H1 (cell line): ENCODE results near the gene DSTN. TPM values are rescaled to one million over a fixed set of nuclear protein-coding genes. Genes with fewer than 3 reads are reported as not detected.

Experiments used
- CTCF ChIA-PET: fragments of 300-600 bp; sonication (Branson Sonifier 250); formaldehyde crosslinking; loops from one replicate; lab custom pipeline; 2021; ENCODE audit not compliant: partially characterized antibody; lab: Charles Lee
- POLR2A ChIA-PET: fragments of 300-600 bp; sonication (Branson Sonifier 250); formaldehyde crosslinking; loops from one replicate; lab custom pipeline; 2021; ENCODE audit warnings: inconsistent platforms; ENCODE audit not compliant: partially characterized antibody; lab: Charles Lee
- DNase-seq, 2 experiments: peaks; one replicate each; pipeline versions ENCODE4 v3.0.0 to v3.0.0-alpha.2; 2010 to 2022; ENCODE audit warnings: low spot score in 2 of 2, low read depth in 1 of 2, mixed read lengths in 1 of 2
- FAIRE-seq: peaks from 2 replicates; lab custom pipeline; 2011; peaks lifted over from hg19 to GRCh38; lab: Jason Lieb, UNC
- H2AFZ ChIP-seq: 2 replicates; pipeline ENCODE4 v1.8.1; 2012; ENCODE audit warnings: low read length, inconsistent platforms
- H2AK5ac ChIP-seq: 2 replicates; pipeline ENCODE4 v1.6.1; 2013; ENCODE audit warnings: low read depth, low read length
- H2BK120ac ChIP-seq: replicated peaks from 2 replicates; pipeline ENCODE3; 2013; ENCODE audit warnings: low read depth, low read length, inconsistent platforms
- H2BK12ac ChIP-seq: 2 replicates; pipeline ENCODE4 v1.6.1; 2013; ENCODE audit warnings: low read depth, low read length
- H2BK15ac ChIP-seq: 2 replicates; pipeline ENCODE4 v1.6.1; 2013; ENCODE audit warnings: low read length
- H2BK20ac ChIP-seq: 2 replicates; pipeline ENCODE4 v1.6.1; 2013; ENCODE audit warnings: low read length
- H2BK5ac ChIP-seq: 2 replicates; pipeline ENCODE4 v1.6.1; 2013; ENCODE audit warnings: low read depth, low read length
- H3K14ac ChIP-seq: 2 replicates; pipeline ENCODE4 v1.6.1; 2013; ENCODE audit warnings: inconsistent platforms; ENCODE audit not compliant: insufficient read length
- H3K18ac ChIP-seq: 2 replicates; pipeline ENCODE4 v1.6.1; 2013; ENCODE audit warnings: low read length; ENCODE audit errors: extremely low read depth
- H3K23ac ChIP-seq: 2 replicates; pipeline ENCODE4 v1.6.1; 2013; ENCODE audit warnings: inconsistent platforms; ENCODE audit not compliant: insufficient read length
- H3K23me2 ChIP-seq: 2 replicates; pipeline ENCODE4 v1.6.1; 2013; ENCODE audit warnings: low read depth, low read length
- H3K27ac ChIP-seq: 2 replicates; pipeline ENCODE4 v1.6.1; 2011; ENCODE audit warnings: low read depth, low read length, inconsistent platforms
- H3K27me3 ChIP-seq, 4 experiments: replicated peaks in 1 of 4; 1 replicate in 1 of 4; 2 replicates in 3 of 4; pipeline versions ENCODE4 v1.6.1 to v1.8.1; 2011 to 2013; ENCODE audit warnings: low read length in 3 of 4, mild to moderate bottlenecking in 3 of 4, inconsistent platforms in 2 of 4, mixed read lengths in 2 of 4, moderate library complexity in 1 of 4; ENCODE audit not compliant: control insufficient read depth in 3 of 4, insufficient read depth in 3 of 4; ENCODE audit errors: extremely low read depth in 1 of 4
- H3K36me3 ChIP-seq, 4 experiments: 2 replicates each; pipeline versions ENCODE4 v1.6.1 to v1.8.1; 2011 to 2013; ENCODE audit warnings: mild to moderate bottlenecking in 4 of 4, low read length in 3 of 4, moderate library complexity in 2 of 4, control low read depth in 1 of 4, inconsistent platforms in 1 of 4; ENCODE audit not compliant: insufficient read depth in 4 of 4, control insufficient read depth in 2 of 4
- H3K4ac ChIP-seq: replicated peaks from 2 replicates; pipeline ENCODE3; 2013; ENCODE audit warnings: low read length, low read depth, mixed read lengths, inconsistent platforms; ENCODE audit not compliant: insufficient read length
- H3K4me1 ChIP-seq, 4 experiments: replicated peaks in 1 of 4; 1 replicate in 1 of 4; 2 replicates in 3 of 4; pipeline versions ENCODE4 v1.6.1 to v1.8.1; 2011 to 2013; ENCODE audit warnings: low read length in 3 of 4, inconsistent platforms in 2 of 4, mixed read lengths in 1 of 4; ENCODE audit not compliant: insufficient read depth in 4 of 4, control insufficient read depth in 3 of 4
- H3K4me2 ChIP-seq, 2 experiments: 2 replicates each; pipeline versions ENCODE4 v1.6.1 to v1.8.1; 2011 to 2013; ENCODE audit warnings: low read depth in 2 of 2, low read length in 2 of 2, control low read depth in 1 of 2, inconsistent platforms in 1 of 2, mild to moderate bottlenecking in 1 of 2; ENCODE audit not compliant: insufficient read depth in 1 of 2
- H3K4me3 ChIP-seq, 4 experiments: fragments of 200-600, 300-600 bp in 1 of 4; sonication (generic), shearing (Covaris generic), sonication (Bioruptor Twin) in 1 of 4; 2 replicates each; pipeline versions ENCODE4 v1.5.1 to v1.8.1; 2011 to 2016; ENCODE audit warnings: low read length in 4 of 4, low read depth in 3 of 4, control low read depth in 2 of 4, inconsistent platforms in 2 of 4, mild to moderate bottlenecking in 2 of 4, mixed read lengths in 1 of 4, moderate library complexity in 1 of 4; ENCODE audit not compliant: insufficient read depth in 2 of 4; ENCODE audit errors: extremely low read depth in 1 of 4
- H3K56ac ChIP-seq: replicated peaks from 2 replicates; pipeline ENCODE3; 2013; ENCODE audit warnings: low read depth, mild to moderate bottlenecking, mixed read lengths, low read length, inconsistent platforms; ENCODE audit not compliant: insufficient read length
- H3K79me1 ChIP-seq: 2 replicates; pipeline ENCODE4 v1.6.1; 2013; ENCODE audit warnings: low read depth, low read length, control low read depth
- H3K79me2 ChIP-seq, 2 experiments: 2 replicates each; pipeline versions ENCODE4 v1.6.1 to v1.8.1; 2012 to 2013; ENCODE audit warnings: low read length in 2 of 2, mild to moderate bottlenecking in 2 of 2, inconsistent platforms in 1 of 2; ENCODE audit not compliant: insufficient read depth in 2 of 2, control insufficient read depth in 1 of 2
- H3K9ac ChIP-seq, 4 experiments: replicated peaks in 1 of 4; 1 replicate in 1 of 4; 2 replicates in 3 of 4; pipeline versions ENCODE4 v1.6.1 to v1.8.1; 2011 to 2013; ENCODE audit warnings: low read depth in 3 of 4, low read length in 3 of 4, control low read depth in 2 of 4, mild to moderate bottlenecking in 2 of 4, moderate library complexity in 2 of 4, inconsistent platforms in 1 of 4; ENCODE audit errors: extremely low read depth in 1 of 4
- H3K9me3 ChIP-seq, 2 experiments: 2 replicates each; pipeline versions ENCODE4 v1.6.1 to v1.8.1; 2012 to 2013; ENCODE audit warnings: mild to moderate bottlenecking in 2 of 2, moderate library complexity in 2 of 2, control low read depth in 1 of 2, inconsistent platforms in 1 of 2, low read depth in 1 of 2, low read length in 1 of 2, mixed read lengths in 1 of 2; ENCODE audit not compliant: insufficient read depth in 2 of 2
- H4K20me1 ChIP-seq, 2 experiments: replicated peaks in 1 of 2; 2 replicates each; pipeline versions ENCODE3 to v1.8.1; 2011 to 2013; ENCODE audit warnings: inconsistent platforms in 2 of 2, low read length in 2 of 2, mild to moderate bottlenecking in 1 of 2; ENCODE audit not compliant: insufficient read depth in 2 of 2, control insufficient read depth in 1 of 2
- H4K5ac ChIP-seq: 2 replicates; pipeline ENCODE4 v1.6.1; 2013; ENCODE audit warnings: low read length, low read depth, mixed read lengths, inconsistent platforms; ENCODE audit not compliant: insufficient read length
- H4K8ac ChIP-seq: 2 replicates; pipeline ENCODE4 v1.8.0; 2013; ENCODE audit warnings: mild to moderate bottlenecking, moderate library complexity, low read length, inconsistent platforms; ENCODE audit not compliant: insufficient read depth; ENCODE audit errors: extremely low read depth
- H4K91ac ChIP-seq: replicated peaks from 2 replicates; pipeline ENCODE3; 2013; ENCODE audit warnings: low read length, mixed read lengths, inconsistent platforms; ENCODE audit not compliant: insufficient read length
- CTCF ChIP-seq, 3 experiments: IDR thresholded peaks; 1 replicate in 2 of 3; 2 replicates in 1 of 3; pipeline versions ENCODE4 v1.5.1 to v1.6.1; 2011; ENCODE audit warnings: low read length in 3 of 3, mild to moderate bottlenecking in 3 of 3, inconsistent platforms in 2 of 3, low read depth in 1 of 3, moderate library complexity in 1 of 3; ENCODE audit not compliant: insufficient read depth in 1 of 3; ENCODE audit errors: control extremely low read depth in 1 of 3
- HDAC2 ChIP-seq, 2 experiments: fragments of 300-600 bp in 1 of 2; sonication (generic) in 1 of 2; IDR thresholded peaks; 2 replicates each; pipeline ENCODE4 v1.6.1; 2011 to 2012; ENCODE audit warnings: low read depth in 2 of 2, low read length in 2 of 2, mild to moderate bottlenecking in 2 of 2, moderate library complexity in 2 of 2, borderline replicate concordance in 1 of 2, inconsistent platforms in 1 of 2
- RAD21 ChIP-seq, 2 experiments: IDR thresholded peaks in 1 of 2; conservative IDR thresholded peaks in 1 of 2; 2 replicates each; pipeline ENCODE4 v1.6.1; 2011; ENCODE audit warnings: low read depth in 2 of 2, low read length in 2 of 2, improper control_type of control experiment in 1 of 2, inconsistent platforms in 1 of 2, mild to moderate bottlenecking in 1 of 2, moderate library complexity in 1 of 2
- SP1 ChIP-seq: IDR thresholded peaks from 2 replicates; pipeline ENCODE4 v1.6.1; 2011; ENCODE audit warnings: low read depth, low read length
- WGBS, 2 experiments: shearing (Covaris generic) in 1 of 2; methylation state at CpG; one replicate each; pipeline versions ENCODE4 v1.1.6 to v1.1.7; 2013 to 2015; ENCODE audit warnings: low lambda C conversion rate in 2 of 2, mixed read lengths in 2 of 2, inconsistent platforms in 1 of 2, low coverage in 1 of 2, missing lambda C conversion rate in 1 of 2; ENCODE audit not compliant: insufficient replicate concordance in 2 of 2, insufficient coverage in 1 of 2, insufficient read length in 1 of 2; ENCODE audit errors: extremely low coverage in 1 of 2, missing lambda C conversion rate in 1 of 2; 5-methylcytosine and 5-hydroxymethylcytosine counted together
- polyA plus RNA-seq, 7 experiments: library from polyadenylated mRNA; depleted of rRNA in 3 of 7; stranded (reverse) in 5 of 7; unstranded in 2 of 7; fragments of >200 nt in 5 of 7; fragments of 200-250 nt in 2 of 7; gene quantifications; 1 replicate in 5 of 7; 2 replicates in 1 of 7; 4 replicates in 1 of 7; pipeline versions ENCODE4 v1.2.1 to v1.2.3, GENCODE V29; 2011 to 2013; ENCODE audit warnings: missing spikeins in 2 of 7, mixed read lengths in 2 of 7
- total RNA-seq: library from RNA; stranded (reverse); fragmentation: NEBNext Ultra II Directional; extraction: Animal tissue kit (Norgen Biotek cat#: 25700); gene quantifications from 2 replicates; pipeline ENCODE4 v1.2.1, GENCODE V29; 2021

DSTN gene
- total and polyA plus RNA-seq, 2 of the 8 experiments (the other 6 are each of a cell fraction or from before 2014, with no cell fraction given), result 43.3 to 208 TPM

- Histone ChIP-seq H3K14ac (no peak overlapping the region), H2BK5ac (no peak overlapping the region), H3K4me1 (no peaks in the 10 kb centered on the region), H2BK20ac (no peak overlapping the region), H3K4me2 (no peak overlapping the region), H3K56ac (no peak overlapping the region), H3K9me3 (no peaks in the 10 kb centered on the region), H3K79me2 (no peaks in the 10 kb centered on the region), H3K9ac (no peak overlapping the region), H4K5ac (no peak overlapping the region), H2AK5ac (no peak overlapping the region), H3K4me3 (no peak overlapping the region), H4K8ac (no peak overlapping the region), H3K23ac (no peak overlapping the region), H2BK120ac (no peak overlapping the region), H4K20me1 (peaks cover 0 to 13% of the 10 kb centered on the region in 2 experiments), H2AFZ (no peak overlapping the region), H3K4ac (no peak overlapping the region), H3K23me2 (no peaks in the 10 kb centered on the region), H3K79me1 (peaks cover 2% of the 10 kb centered on the region), H3K27me3 (no peaks in the 10 kb centered on the region), H3K36me3 (peaks cover 18 to 50% (median 33%) of the 10 kb centered on the region in 4 experiments), H3K27ac (no peak overlapping the region), H2BK15ac (no peak overlapping the region), H3K18ac (no peak overlapping the region), H4K91ac (no peak overlapping the region), H2BK12ac (no peak overlapping the region)
- FAIRE-seq (no peak), DNase-seq (no peak)
- ChIA-PET CTCF (interaction anchor here (0.6 to 8.3 kb wide), 17 partner anchors 11 to 823 kb away, joined by 3 to 95 read pairs (median 3); no protein-coding TSS in a partner anchor), POLR2A (interaction anchor here (1.3 to 1.4 kb wide), 2 partner anchors 10 to 14 kb away, joined by 3 to 5 read pairs; no protein-coding TSS in a partner anchor)
- 86% methylated on average over 17 of the region's 18 CpGs; no CpG with 5 or more reads in 1 of the 2 experiments for WGBS, 2 experiments
- TF ChIP-seq SP1, result no peak
- peak in 1 of 2 experiments; percentile 7; a peak in 1 of 4 replicates for TF ChIP-seq RAD21 (IDR thresholded peaks at IDR 0.05 in 1 of 2, conservative IDR thresholded peaks at IDR 0.05 in 1 of 2; ENCODE audit: low read depth in 2 of 2, low read length in 2 of 2)
- TF ChIP-seq HDAC2 (IDR thresholded peaks at IDR 0.05; ENCODE audit: borderline replicate concordance in 1 of 2, low read depth in 2 of 2, low read length in 2 of 2), result no peak
- TF ChIP-seq CTCF (IDR thresholded peaks at IDR 0.05; ENCODE audit: control extremely low read depth in 1 of 3, insufficient read depth in 1 of 3, low read depth in 1 of 3, low read length in 3 of 3), result peak in 1 of 3 experiments; percentile 8; a peak in 1 of 4 replicates
Measured at GRCh38 chr20:17628101-17628841, 58.4 kb downstream of the DSTN start.
